HG02759 (cell line): ENCODE measurements around the gene FTL.
"Not testable (repeated sequence)": the region's sequence is repeated elsewhere in the genome, so short reads cannot be mapped to it uniquely, and the experiment has no call there.

ENCODE experiments used
- ATAC-seq: cut with Tn5 transposase; IDR thresholded peaks from one replicate; pipeline ENCODE4 v1.9.1; 2021; ENCODE audit warnings: mild to moderate bottlenecking, moderate library complexity; ENCODE audit not compliant: unreplicated experiment

The FTL gene

DNA sequence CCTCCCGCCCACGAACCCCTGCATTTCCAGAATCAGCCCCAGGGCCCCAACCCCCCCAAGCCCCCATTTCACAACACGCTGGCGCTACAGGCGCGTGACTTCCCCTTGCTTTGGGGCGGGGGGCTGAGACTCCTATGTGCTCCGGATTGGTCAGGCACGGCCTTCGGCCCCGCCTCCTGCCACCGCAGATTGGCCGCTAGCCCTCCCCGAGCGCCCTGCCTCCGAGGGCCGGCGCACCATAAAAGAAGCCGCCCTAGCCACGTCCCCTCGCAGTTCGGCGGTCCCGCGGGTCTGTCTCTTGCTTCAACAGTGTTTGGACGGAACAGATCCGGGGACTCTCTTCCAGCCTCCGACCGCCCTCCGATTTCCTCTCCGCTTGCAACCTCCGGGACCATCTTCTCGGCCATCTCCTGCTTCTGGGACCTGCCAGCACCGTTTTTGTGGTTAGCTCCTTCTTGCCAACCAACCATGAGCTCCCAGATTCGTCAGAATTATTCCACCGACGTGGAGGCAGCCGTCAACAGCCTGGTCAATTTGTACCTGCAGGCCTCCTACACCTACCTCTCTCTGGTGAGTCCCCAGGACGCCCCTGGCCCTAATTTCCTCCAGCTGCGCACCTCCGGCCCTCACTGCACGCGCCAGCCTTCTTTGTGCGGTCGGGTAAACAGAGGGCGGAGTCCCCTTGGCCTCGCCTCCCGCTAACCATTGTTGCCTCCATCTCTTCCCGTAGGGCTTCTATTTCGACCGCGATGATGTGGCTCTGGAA lies at the start of gene FTL:
Gene FTL (plus strand): TSS at position 270 of the 766 bp plus-strand sequence. CDS start 199 bp downstream, at position 469.
- ATAC-seq: peak; percentile 73

DNA sequence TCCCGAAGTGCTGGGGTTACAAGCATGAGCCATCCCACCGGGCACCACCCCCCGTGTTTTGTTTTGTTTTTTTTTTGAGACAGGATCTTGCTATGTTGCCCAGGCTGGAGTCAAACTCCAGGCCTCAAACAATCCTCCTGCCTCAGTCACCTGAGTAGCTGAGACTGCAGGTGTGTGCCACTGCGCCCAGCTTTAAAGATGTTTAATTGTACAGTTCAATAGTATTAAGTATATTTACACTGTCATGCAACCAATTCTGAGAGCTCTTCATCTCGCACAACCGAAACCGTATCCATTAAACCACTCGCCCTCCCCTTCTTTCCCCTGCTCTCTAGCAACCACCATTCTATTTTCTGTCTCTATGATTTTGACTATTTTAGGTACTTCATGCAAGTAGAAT lies 49.4 kb upstream of the FTL start:
- no peak for ATAC-seq

DNA sequence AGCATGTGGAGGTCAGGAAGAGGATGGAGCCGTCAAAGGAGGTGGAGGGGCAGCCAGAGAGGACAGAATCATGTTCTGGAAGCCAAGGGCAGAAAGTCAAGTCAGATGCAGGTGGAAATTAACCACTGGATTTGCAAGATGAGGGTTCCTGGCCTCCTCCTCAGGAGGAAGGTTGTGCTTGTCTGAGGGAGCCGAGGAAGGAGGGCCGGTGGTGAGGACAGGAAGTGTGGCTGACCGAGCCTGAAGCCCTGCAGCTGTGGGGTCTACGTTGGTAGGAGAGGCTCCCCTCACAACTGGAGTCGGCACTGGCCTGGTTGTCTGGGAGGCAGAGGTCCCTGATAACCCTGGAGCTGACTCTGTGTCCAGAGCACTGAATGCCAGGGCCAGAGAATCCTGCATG lies 47.0 kb upstream of the FTL start:
- no peak for ATAC-seq

DNA sequence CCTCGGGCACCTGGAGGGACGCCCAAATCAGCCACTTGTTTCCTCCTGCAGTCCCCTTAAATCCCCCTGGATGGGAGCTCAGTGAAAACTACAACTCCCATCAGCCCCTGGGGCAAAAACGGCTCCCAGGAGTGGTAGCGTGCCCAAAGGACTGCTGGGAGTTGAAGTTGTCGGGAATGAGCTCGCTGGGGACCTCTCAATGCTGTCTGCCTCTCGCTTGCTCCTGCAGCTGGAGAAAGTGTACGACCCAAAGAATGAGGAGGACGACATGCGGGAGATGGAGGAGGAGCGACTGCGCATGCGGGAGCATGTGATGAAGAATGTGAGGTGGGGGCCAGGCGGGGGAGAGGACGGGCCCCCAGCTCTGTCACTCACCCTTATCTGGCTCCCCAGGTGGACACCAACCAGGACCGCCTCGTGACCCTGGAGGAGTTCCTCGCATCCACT lies 46.3 kb upstream of the FTL start:
- ATAC-seq: no peak

DNA sequence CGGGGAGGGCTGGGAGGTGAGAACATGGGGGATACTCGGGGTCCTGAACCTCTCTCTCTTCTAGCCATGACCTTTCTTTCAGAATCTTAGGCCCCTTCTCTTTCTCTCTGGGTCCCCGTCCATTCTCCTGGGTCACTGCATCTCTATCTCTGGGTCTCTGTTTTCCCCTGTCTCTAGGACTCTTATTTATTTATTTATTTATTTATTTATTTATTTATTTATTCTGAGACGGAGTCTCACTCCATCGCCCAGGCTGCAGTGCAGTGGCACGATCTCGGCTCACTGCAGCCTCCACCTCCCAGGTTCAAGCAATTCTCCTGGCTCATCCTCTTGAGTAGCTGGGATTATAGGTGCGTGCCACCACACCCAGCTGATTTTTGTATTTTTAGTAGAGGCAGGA lies 45.8 kb upstream of the FTL start:
- not testable (repeated sequence) for ATAC-seq

DNA sequence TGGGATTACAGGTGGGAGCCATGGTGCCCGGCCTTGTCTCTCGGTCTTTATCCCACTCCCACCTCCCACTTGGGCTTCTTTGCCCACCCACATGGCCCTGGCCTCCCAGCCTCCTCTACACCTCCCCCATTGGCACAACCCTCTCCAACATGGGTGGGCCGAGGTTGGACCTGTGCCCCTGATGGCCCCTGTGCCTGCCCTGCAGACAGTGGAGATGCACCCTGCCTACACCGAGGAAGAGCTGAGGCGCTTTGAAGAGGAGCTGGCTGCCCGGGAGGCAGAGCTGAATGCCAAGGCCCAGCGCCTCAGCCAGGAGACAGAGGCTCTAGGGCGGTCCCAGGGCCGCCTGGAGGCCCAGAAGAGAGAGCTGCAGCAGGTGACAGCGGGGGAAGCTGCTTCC lies 44.2 kb upstream of the FTL start:
- ATAC-seq: no peak

DNA sequence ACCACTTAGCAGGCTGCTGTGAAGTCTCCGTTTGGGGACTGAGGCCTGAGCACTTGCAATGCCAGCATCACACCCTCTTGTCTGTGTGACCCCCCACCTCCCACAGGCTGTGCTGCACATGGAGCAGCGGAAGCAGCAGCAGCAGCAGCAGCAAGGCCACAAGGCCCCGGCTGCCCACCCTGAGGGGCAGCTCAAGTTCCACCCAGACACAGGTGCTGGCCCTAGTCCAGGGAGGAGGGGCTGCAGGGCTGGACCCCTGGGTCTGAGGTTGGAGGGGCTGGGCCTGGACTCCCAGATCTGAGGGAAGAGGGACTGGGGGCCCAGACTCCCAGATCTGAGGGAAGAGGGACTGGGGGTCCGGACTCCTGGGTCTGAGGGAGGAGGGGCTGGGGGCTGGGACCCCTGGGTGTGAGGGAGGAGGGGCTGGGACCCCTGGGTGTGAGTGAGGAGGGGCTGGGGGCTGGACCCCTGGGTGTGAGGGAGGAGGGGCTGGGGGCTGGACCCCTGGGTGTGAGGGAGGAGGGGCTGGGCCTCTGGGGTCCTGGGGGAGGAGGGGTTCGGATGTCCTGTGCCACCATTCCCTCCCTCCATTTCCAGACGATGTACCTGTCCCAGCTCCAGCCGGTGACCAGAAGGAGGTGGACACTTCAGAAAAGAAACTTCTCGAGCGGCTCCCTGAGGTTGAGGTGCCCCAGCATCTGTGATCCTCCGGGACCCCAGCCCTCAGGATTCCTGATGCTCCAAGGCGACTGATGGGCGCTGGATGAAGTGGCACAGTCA lies 43.2 kb upstream of the FTL start:
- ATAC-seq: no peak

DNA sequence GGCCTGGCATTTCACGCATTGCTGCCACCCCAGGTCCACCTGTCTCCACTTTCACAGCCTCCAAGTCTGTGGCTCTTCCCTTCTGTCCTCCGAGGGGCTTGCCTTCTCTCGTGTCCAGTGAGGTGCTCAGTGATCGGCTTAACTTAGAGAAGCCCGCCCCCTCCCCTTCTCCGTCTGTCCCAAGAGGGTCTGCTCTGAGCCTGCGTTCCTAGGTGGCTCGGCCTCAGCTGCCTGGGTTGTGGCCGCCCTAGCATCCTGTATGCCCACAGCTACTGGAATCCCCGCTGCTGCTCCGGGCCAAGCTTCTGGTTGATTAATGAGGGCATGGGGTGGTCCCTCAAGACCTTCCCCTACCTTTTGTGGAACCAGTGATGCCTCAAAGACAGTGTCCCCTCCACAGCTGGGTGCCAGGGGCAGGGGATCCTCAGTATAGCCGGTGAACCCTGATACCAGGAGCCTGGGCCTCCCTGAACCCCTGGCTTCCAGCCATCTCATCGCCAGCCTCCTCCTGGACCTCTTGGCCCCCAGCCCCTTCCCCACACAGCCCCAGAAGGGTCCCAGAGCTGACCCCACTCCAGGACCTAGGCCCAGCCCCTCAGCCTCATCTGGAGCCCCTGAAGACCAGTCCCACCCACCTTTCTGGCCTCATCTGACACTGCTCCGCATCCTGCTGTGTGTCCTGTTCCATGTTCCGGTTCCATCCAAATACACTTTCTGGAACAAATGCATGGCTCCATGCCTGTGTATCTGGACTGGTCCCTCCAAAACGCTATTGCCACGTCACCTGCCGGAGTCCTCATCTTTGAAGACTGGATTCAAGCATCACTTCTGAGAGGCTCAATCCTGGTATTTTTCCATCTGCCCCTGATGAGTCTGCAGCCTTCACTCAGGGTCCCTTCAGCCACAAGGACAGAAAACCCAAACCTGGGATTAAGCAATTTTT lies 42.3 kb upstream of the FTL start:
- ATAC-seq: no peak

DNA sequence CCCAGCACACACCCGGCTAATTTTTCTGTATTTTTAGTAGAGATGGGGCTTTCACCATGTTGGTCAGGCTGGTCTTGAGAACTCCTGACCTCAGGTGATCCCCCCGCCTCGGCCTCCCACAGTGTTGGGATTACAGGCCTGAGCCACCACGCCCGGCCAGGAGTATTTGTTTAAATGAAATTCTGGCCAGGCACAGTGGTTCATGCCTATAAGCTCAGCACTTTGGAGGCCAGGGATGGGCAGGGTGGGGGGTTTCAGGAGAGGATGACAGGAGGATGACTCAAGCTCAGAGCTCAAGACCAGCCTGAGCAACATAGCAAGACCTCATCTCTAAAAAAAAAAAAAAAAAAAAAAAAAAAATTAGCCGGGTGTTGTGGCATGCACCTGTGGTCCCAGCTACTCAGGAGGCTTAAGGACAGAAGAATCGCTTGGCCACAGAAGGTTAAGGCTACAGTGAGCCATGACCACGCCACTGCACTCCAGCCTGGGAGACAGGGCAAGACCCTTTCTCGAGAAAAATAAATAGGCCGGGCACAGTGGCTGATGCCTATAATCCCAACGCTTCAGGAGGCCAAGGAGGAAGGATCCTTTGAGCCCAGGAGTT lies 39.8 kb upstream of the FTL start:
- no peak for ATAC-seq

DNA sequence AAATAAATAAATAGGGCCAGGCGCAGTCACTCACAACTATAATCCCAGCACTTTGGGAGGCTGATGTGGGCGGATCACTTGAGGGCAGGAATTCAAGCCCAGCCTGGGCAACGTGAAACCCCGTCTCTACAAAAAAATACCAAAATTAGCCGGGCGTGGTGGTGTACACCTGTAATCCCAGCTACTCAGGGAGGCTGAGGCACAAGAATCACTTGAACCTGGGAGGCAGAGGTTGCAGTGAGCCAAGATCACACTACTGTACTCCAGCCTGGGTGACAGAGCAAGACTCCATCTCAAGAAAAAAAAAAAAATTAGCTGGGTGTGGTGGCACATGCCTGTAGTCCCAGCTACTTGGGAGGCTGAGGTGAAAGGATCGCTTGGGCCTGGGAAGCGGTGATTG lies 39.2 kb upstream of the FTL start:
- ATAC-seq: not testable (repeated sequence)

DNA sequence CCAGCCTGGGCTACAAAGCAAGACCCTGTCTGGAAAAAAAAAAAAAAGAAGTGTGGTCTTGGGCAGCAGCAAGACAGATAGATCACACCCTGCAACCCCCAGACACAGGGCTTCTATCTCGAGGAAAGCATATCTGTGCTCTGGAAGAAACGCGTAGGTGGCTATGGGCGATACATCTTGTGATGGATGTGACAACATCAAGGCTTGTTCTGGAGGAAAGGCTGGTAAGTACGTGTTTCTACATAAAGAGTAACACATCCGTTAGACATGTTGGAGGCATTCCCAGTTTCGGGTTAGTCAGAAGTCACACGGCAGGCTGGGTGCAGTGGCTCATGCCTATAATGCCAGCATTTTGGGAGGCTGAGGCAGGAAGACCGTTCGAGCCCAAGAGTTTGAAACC lies 38.2 kb upstream of the FTL start:
- no peak for ATAC-seq

DNA sequence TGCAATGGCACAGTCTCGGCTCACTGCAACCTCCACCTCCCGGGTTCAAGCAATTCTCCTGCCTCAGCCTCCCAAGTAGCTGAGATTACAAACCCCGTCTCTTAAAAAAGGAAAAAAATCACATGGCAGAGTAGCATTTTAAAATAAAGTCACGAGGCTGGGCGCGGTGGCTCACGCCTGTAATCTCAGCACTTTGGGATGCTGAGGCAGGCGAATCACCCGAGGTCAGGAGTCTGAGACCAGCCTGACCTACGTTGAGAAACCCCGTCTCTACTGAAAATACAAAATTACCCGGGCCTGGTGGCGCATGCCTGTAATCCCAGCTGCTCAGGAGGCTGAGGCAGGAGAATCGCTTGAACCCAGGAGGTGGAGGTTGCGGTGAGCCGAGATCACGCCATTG lies 37.4 kb upstream of the FTL start:
- not testable (repeated sequence) for ATAC-seq

DNA sequence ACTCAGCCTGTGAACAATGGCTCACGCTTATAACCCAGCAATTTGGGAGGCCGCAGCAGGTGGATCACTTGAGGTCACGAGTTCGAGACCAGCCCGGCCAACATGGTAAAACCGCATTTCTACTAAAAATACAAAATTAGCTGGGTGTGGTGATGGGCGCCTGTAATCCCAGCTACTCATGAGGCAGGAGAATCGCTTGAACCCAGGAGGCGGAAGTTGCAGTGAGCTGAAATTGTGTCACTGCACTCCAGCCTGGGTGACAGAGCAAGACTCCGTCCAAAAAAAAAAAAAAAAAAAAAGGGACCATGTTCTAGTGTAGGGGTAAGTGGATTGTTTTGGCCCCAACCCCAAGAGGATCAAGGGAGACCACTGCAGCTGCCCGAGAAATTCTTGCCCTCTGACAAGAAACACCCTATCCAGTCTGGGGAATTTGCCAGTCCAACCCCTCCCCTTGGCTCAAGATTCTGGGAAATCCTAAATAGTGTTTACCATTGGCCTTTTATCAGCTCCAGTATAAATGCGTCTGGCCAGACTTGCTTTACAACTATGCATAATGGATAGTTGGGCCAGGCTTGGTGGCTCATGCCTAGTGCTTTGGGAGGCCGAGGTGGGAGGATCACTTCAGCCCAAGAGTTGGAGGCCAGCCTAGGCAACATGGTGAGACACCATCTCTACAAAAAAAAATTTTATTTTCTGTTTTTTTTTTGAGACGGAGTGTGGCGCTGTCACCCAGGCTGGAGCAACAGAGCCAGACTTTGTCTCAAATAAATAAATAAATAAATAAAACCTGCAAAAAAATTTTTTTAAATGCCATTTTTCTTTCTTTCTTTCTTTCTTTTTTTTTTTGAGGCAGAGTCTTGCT lies 36.7 kb upstream of the FTL start:
- ATAC-seq: no peak

DNA sequence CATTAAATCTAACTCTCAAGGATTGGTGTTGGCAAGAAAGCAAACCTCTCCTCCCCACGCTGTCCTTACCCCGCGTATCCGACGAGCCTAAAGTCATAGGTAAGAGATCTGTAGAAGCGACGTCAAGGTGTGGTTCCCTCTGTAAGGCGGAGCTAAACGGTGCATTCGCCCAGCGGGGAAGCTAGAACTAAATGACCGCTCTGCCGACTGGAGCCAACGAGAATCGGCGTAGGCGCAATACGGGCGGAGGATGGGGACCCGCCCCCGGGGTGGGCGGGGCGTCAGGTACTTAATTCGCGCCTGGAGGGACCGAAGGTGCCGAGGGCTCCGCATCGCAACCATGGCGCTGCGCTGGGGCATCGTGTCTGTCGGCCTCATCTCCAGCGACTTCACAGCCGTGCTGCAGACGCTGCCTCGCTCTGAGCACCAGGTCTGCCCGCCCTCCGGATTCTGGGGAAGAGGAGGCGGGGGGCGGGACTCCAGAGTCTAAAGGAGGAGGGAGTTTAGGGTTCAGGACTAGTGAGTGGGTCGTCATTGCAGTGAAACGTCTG lies 31.7 kb upstream of the FTL start, which contains the start of gene DHDH:
Gene DHDH (plus strand): TSS at position 318 of the 551 bp plus-strand sequence. CDS start 23 bp downstream, at position 341.
- ATAC-seq: peak; percentile 48

DNA sequence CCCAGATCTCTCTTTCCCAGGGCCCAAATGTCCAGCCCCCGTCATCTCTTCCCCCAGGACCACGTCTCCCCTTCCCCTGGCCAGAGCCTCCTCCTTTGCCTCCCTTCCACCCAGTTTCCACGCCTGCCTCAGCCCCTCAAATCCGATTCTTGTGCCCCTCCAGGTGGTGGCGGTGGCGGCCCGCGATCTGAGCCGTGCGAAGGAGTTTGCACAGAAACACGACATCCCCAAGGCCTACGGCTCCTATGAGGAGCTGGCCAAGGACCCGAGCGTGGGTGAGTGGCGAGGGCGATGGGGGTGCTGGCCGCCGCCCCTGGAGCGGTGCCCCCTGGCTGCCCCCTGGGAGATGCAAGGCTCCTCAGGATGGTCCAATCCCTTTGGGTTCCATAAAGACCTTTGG lies 30.3 kb upstream of the FTL start:
- ATAC-seq: no peak

DNA sequence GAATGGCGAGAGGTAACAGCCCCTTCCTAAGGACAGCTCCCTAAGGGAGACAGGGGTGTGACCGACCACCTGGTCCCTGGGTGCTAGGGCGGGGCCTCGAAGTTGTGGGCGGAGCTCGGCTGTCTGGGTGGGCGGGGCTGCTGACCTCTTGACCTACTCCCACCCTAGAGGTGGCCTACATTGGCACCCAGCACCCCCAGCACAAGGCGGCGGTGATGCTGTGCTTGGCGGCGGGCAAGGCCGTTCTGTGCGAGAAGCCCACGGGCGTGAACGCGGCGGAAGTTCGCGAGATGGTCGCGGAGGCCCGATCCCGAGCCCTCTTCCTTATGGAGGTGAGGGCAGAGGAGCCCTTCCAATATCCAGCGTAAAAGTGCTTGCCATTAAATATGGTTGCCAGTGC lies 29.2 kb upstream of the FTL start:
- no peak for ATAC-seq

DNA sequence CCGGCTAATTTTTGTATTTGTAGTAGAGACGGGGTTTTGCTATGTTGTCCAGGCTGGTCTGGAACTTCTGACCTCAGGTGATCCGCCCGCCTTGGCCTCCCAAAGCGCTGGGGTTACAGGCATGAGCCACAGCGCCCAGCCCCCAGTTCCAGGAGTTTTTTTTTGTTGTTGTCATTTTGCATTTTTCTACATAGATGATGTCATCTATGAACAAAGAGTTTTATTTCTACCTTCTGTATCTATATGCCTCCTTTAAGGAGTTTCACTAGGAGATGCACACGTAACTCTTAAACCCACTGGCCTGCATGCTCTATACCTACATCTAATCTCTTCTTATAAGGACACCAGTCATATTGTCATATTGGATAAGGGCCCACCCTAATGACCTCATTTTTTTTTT lies 26.9 kb upstream of the FTL start:
- no peak for ATAC-seq

DNA sequence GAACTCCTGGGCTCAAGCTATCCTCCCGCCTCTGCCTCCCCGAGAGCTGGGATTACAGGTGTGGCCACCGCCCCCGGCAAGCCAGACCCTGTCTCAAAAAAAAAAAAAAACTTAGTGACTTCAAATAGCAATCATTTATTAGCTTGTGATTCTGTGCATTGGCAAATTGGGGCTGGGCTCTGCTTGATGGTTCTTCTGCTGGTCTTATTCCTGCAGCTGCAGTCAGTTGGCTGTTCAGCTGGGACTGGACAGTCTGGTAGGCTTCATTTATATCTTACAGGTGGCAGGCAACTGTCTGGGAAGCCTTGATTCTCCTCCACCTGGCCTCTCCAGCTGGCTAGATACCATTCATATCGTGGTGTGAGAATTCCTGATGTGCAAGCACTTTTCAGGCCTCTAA lies 24.2 kb upstream of the FTL start:
- ATAC-seq: no peak

DNA sequence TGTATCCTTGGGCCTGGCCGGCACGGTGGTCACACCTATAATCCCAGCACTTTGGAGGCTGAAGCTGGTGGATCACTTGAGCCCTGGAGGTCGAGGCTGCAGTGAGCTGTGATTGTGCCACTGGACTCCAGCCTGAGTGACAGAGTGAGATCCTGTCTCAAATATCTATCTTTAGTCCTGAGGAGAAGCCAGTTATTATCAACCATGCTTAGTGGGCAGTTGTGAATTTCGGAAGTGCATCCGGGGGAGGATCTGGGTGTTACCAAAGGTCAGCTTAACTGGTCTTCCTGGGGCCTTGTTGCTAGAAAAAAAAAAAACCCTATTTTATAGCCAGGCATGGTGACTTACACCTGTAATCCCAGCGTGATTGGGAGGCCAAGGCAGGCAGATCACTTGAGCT lies 22.0 kb upstream of the FTL start:
- ATAC-seq: no peak
